Inferior parietal cortex (tissue), 1 donor: ENCODE results near the gene FGFR3.

Source experiments
- DNase-seq: peaks from one replicate; pipeline ENCODE4 v3.0.0-alpha.2; 2016; ENCODE audit errors: extremely low spot score

FGFR3 gene

GRCh38 chr4:1787411-1788077 lies 5.5 kb upstream of the FGFR3 start:
- DNase-seq = no peak

- DNase-seq = no peak
Measured at GRCh38 chr4:1788254-1788973, 4.7 kb upstream of the FGFR3 start.

- DNase-seq = no peak
Measured at GRCh38 chr4:1789552-1789951, 3.5 kb upstream of the FGFR3 start.

- DNase-seq = no peak
Measured at GRCh38 chr4:1790005-1790404, 3.1 kb upstream of the FGFR3 start.

GRCh38 chr4:1792158-1792831 lies 798 bp upstream of the FGFR3 start:
- no peak for DNase-seq

- DNase-seq = no peak
Measured at GRCh38 chr4:1793496-1793840, 375 bp downstream of the FGFR3 start.

- DNase-seq = no peak
Measured at GRCh38 chr4:1793940-1794808, 1.1 kb downstream of the FGFR3 start.

GRCh38 chr4:1794809-1795298 lies 1.8 kb downstream of the FGFR3 start:
- DNase-seq = no peak

- DNase-seq = no peak
Measured at GRCh38 chr4:1795299-1796195, 2.5 kb downstream of the FGFR3 start.

- DNase-seq = no peak
Measured at GRCh38 chr4:1796486-1797204, 3.6 kb downstream of the FGFR3 start.

GRCh38 chr4:1797298-1797860 lies 4.3 kb downstream of the FGFR3 start:
- DNase-seq = no peak

GRCh38 chr4:1797861-1798579 lies 4.9 kb downstream of the FGFR3 start:
- no peak for DNase-seq

- DNase-seq = no peak
Measured at GRCh38 chr4:1798580-1799386, 5.7 kb downstream of the FGFR3 start.

GRCh38 chr4:1799387-1800375 lies 6.6 kb downstream of the FGFR3 start:
- DNase-seq = no peak

- no peak for DNase-seq
Measured at GRCh38 chr4:1800805-1801204, 7.7 kb downstream of the FGFR3 start.

- no peak for DNase-seq
Measured at GRCh38 chr4:1801286-1801958, 8.3 kb downstream of the FGFR3 start.
